ENCODE data around the gene ZMYM4.
A peak's percentile ranks its signal among the peaks of the same experiment; 100 is the strongest.

DNA sequence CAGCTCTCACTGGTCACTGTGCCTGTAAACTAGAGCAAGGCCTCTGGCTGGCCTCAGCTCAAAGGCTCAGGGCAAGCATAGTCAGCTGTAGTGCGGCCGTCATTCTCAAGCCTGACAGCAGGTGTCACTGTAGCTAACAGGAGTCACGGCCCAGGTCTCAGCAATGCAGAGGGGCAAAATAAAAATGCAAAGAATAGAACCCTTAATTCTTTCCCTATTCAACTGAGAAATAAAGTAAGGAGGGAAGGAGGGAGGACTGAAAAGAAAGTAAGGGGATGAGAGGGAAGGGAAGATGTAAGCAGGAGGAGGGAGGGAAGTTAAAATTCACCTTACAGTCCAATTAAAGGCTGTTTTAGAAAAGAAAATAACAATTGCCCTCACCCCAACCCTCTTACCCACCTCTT is 182.6 kb downstream of the ZMYM4 start:
- TF ChIP-seq, protein P1, sequence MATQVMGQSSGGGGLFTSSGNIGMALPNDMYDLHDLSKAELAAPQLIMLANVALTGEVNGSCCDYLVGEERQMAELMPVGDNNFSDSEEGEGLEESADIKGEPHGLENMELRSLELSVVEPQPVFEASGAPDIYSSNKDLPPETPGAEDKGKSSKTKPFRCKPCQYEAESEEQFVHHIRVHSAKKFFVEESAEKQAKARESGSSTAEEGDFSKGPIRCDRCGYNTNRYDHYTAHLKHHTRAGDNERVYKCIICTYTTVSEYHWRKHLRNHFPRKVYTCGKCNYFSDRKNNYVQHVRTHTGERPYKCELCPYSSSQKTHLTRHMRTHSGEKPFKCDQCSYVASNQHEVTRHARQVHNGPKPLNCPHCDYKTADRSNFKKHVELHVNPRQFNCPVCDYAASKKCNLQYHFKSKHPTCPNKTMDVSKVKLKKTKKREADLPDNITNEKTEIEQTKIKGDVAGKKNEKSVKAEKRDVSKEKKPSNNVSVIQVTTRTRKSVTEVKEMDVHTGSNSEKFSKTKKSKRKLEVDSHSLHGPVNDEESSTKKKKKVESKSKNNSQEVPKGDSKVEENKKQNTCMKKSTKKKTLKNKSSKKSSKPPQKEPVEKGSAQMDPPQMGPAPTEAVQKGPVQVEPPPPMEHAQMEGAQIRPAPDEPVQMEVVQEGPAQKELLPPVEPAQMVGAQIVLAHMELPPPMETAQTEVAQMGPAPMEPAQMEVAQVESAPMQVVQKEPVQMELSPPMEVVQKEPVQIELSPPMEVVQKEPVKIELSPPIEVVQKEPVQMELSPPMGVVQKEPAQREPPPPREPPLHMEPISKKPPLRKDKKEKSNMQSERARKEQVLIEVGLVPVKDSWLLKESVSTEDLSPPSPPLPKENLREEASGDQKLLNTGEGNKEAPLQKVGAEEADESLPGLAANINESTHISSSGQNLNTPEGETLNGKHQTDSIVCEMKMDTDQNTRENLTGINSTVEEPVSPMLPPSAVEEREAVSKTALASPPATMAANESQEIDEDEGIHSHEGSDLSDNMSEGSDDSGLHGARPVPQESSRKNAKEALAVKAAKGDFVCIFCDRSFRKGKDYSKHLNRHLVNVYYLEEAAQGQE (IDR thresholded peaks at IDR 0.05; ENCODE audit: low read depth, low read length), result no peak
- TF ChIP-seq POLR2AphosphoS5 (IDR thresholded peaks at IDR 0.05; ENCODE audit: low read depth, low read length) (no peak), FOXM1 (IDR thresholded peaks at IDR 0.05; ENCODE audit: low read depth) (no peak), EZH2phosphoT487 (IDR thresholded peaks at IDR 0.05; ENCODE audit: borderline replicate concordance, low read depth) (no peak), CTCF (IDR thresholded peaks at IDR 0.05) (peak; percentile 89), FOSL2 (IDR thresholded peaks at IDR 0.05; ENCODE audit: borderline replicate concordance, low read depth) (no peak), RCOR1 (IDR thresholded peaks at IDR 0.05; ENCODE audit: low read length) (no peak), RAD21 (IDR thresholded peaks at IDR 0.05; ENCODE audit: low read length) (peak; percentile 84), NFIC (IDR thresholded peaks at IDR 0.05; ENCODE audit: borderline replicate concordance) (no peak), RFX5 (IDR thresholded peaks at IDR 0.05; ENCODE audit: low read length) (no peak), FOXJ3 (CRISPR knock-in tag; IDR thresholded peaks at IDR 0.05) (no peak), SIN3A (IDR thresholded peaks at IDR 0.05; ENCODE audit: borderline replicate concordance, low read depth, low read length) (no peak)
- TF ChIP-seq, protein P2, sequence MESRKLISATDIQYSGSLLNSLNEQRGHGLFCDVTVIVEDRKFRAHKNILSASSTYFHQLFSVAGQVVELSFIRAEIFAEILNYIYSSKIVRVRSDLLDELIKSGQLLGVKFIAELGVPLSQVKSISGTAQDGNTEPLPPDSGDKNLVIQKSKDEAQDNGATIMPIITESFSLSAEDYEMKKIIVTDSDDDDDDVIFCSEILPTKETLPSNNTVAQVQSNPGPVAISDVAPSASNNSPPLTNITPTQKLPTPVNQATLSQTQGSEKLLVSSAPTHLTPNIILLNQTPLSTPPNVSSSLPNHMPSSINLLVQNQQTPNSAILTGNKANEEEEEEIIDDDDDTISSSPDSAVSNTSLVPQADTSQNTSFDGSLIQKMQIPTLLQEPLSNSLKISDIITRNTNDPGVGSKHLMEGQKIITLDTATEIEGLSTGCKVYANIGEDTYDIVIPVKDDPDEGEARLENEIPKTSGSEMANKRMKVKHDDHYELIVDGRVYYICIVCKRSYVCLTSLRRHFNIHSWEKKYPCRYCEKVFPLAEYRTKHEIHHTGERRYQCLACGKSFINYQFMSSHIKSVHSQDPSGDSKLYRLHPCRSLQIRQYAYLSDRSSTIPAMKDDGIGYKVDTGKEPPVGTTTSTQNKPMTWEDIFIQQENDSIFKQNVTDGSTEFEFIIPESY (IDR thresholded peaks at IDR 0.05; ENCODE audit: borderline replicate concordance, low read depth), result no peak
